ENCODE results near the gene CDK5RAP1. TPM values are rescaled to one million over a fixed set of nuclear protein-coding genes. Genes with fewer than 3 reads are reported as not detected.

Gene CDK5RAP1
- total RNA-seq, 4 donors from 2014 or later: 26.6 to 41.8 (median 37.8) TPM

- WGBS, 2 donors: 93 to 98% methylated on average over 2 of the region's 2 CpGs
- H3K27ac ChIP-seq: peak overlapping the region in 2 of 3 donors; percentile 29 to 45
- peaks cover 11 to 21% of the 10 kb centered on the region in 2 donors for H3K36me3 ChIP-seq
- no peak overlapping the region for H3K4me3 ChIP-seq (replicated peaks in 1 of 3)
- intact Hi-C loops (cut with DNase I): no loop called here
- H3K27me3 ChIP-seq: no peaks in the 10 kb centered on the region
- H3K9me3 ChIP-seq: no peaks in the 10 kb centered on the region
- H3K4me1 ChIP-seq: peaks cover 20 to 27% of the 10 kb centered on the region in 2 donors
- no peak for DNase-seq
- no peak for TF ChIP-seq CTCF (IDR thresholded peaks at IDR 0.05)
- no peak for TF ChIP-seq POLR2A (IDR thresholded peaks at IDR 0.05)
Measured at GRCh38 chr20:33377366-33377765, 24.0 kb downstream of the CDK5RAP1 start.

GRCh38 chr20:33373735-33374605, 27.3 kb downstream of the CDK5RAP1 start:
- 93 to 99% methylated on average over 4 of the region's 4 CpGs for WGBS, 2 donors
- intact Hi-C loops (cut with DNase I): no loop called here
- Histone ChIP-seq H3K27me3 (no peaks in the 10 kb centered on the region), H3K36me3 (peaks cover 2 to 4% of the 10 kb centered on the region in 2 donors), H3K4me3 (replicated peaks in 1 of 3) (no peak overlapping the region), H3K4me1 (peaks cover 50 to 58% of the 10 kb centered on the region in 2 donors), H3K27ac (peak overlapping the region; percentile 90 to 94 (median 93)), H3K9me3 (no peaks in the 10 kb centered on the region)
- TF ChIP-seq POLR2A (IDR thresholded peaks at IDR 0.05) (no peak), CTCF (IDR thresholded peaks at IDR 0.05) (no peak)
- no peak for DNase-seq

GRCh38 chr20:33372993-33373441, 28.3 kb downstream of the CDK5RAP1 start:
- 49 to 78% methylated on average over 4 of the region's 4 CpGs for WGBS, 2 donors
- peak overlapping the region; percentile 90 to 94 (median 93) for H3K27ac ChIP-seq
- no peaks in the 10 kb centered on the region for H3K36me3 ChIP-seq
- H3K9me3 ChIP-seq: no peaks in the 10 kb centered on the region
- peaks cover 55 to 63% of the 10 kb centered on the region in 2 donors for H3K4me1 ChIP-seq
- intact Hi-C loops (cut with DNase I): no loop called here
- no peak overlapping the region for H3K4me3 ChIP-seq (replicated peaks in 1 of 3)
- TF ChIP-seq CTCF (IDR thresholded peaks at IDR 0.05) (no peak), POLR2A (IDR thresholded peaks at IDR 0.05) (no peak)
- DNase-seq: peak; percentile 88
- no peaks in the 10 kb centered on the region for H3K27me3 ChIP-seq

- Histone ChIP-seq H3K4me1 (peaks cover 67 to 72% of the 10 kb centered on the region in 2 donors), H3K27ac (peak overlapping the region; percentile 90 to 94 (median 93)), H3K4me3 (replicated peaks in 1 of 3) (no peak overlapping the region), H3K36me3 (peaks cover 6 to 7% of the 10 kb centered on the region in 2 donors), H3K9me3 (no peaks in the 10 kb centered on the region), H3K27me3 (no peaks in the 10 kb centered on the region)
- peak; percentile 87 to 88 for DNase-seq
- intact Hi-C loops (cut with DNase I): no loop called here
- 46 to 50% methylated on average over 8 of the region's 8 CpGs for WGBS, 2 donors
- TF ChIP-seq POLR2A (IDR thresholded peaks at IDR 0.05) (peak in 1 of 2 donors; percentile 70), CTCF (IDR thresholded peaks at IDR 0.05) (no peak)
Measured at GRCh38 chr20:33370291-33370690, 31.0 kb downstream of the CDK5RAP1 start.

- H3K4me3 ChIP-seq (replicated peaks in 1 of 3): no peak overlapping the region
- H3K4me1 ChIP-seq: peaks cover 22 to 37% of the 10 kb centered on the region in 2 donors
- H3K9me3 ChIP-seq: no peaks in the 10 kb centered on the region
- no peak for DNase-seq
- H3K27ac ChIP-seq: no peak overlapping the region
- no peak for TF ChIP-seq CTCF (IDR thresholded peaks at IDR 0.05)
- no peak for TF ChIP-seq POLR2A (IDR thresholded peaks at IDR 0.05)
- H3K36me3 ChIP-seq: peaks cover 24 to 25% of the 10 kb centered on the region in 2 donors
- intact Hi-C loops (cut with DNase I): no loop called here
- H3K27me3 ChIP-seq: no peaks in the 10 kb centered on the region
- 89 to 100% methylated on average over 1 of the region's 1 CpG for WGBS, 2 donors
Measured at GRCh38 chr20:33362898-33363297, 38.4 kb downstream of the CDK5RAP1 start.

Data from thyroid gland (tissue), 4 donors.